Naive thymus-derived CD4-positive, alpha-beta T cell (primary cell): Measurements from ENCODE around the gene PTPRN2. TPM values are rescaled to one million over a fixed set of nuclear protein-coding genes. Genes with fewer than 3 reads are reported as not detected.

Source experiments
- ATAC-seq: fragments of 150-1000 bp; cut with Tn5 transposase; 2 replicates; pipeline ENCODE4 v1.10.0; 2021; ENCODE audit warnings: mild to moderate bottlenecking, moderate library complexity
- CTCF ChIA-PET: fragments of 350-600 bp; sonication (Branson Sonifier 250); formaldehyde crosslinking; loops from one replicate; lab custom pipeline; 2021; ENCODE audit warnings: antibody characterized with exemption; lab: Charles Lee
- POLR2A ChIA-PET: fragments of 350-600 bp; sonication (Branson Sonifier 250); formaldehyde crosslinking; loops from one replicate; lab custom pipeline; 2021; ENCODE audit warnings: antibody characterized with exemption, inconsistent platforms; lab: Charles Lee
- DNase-seq, 9 donors: peaks; one replicate each; pipeline versions ENCODE4 v3.0.0 to v3.0.0-alpha.2; 2020 to 2022; ENCODE audit warnings: mixed read lengths in 1 of 9
- H3K27ac ChIP-seq: one replicate; pipeline ENCODE4 v1.7.0; 2013; ENCODE audit warnings: mild to moderate bottlenecking, low read depth, low read length, moderate library complexity
- H3K27me3 ChIP-seq, 2 donors: one replicate each; pipeline ENCODE4 v1.7.0; 2013; ENCODE audit warnings: low read length in 2 of 2, mild to moderate bottlenecking in 2 of 2, moderate library complexity in 2 of 2; ENCODE audit not compliant: control insufficient read depth in 2 of 2, insufficient read depth in 2 of 2
- H3K36me3 ChIP-seq, 3 experiments: 1 replicate in 2 of 3; 2 replicates in 1 of 3; pipeline ENCODE4 v1.7.0; 2013; ENCODE audit warnings: low read length in 3 of 3, mild to moderate bottlenecking in 3 of 3, moderate library complexity in 1 of 3; ENCODE audit not compliant: insufficient read depth in 3 of 3, control insufficient read depth in 2 of 3
- H3K4me1 ChIP-seq, 2 donors: one replicate each; pipeline ENCODE4 v1.7.0; 2013; ENCODE audit warnings: low read length in 2 of 2, mild to moderate bottlenecking in 2 of 2, moderate library complexity in 1 of 2; ENCODE audit not compliant: control insufficient read depth in 2 of 2, insufficient read depth in 2 of 2
- H3K4me3 ChIP-seq: 2 replicates; pipeline ENCODE4 v1.7.0; 2013; ENCODE audit warnings: mild to moderate bottlenecking, low read length
- H3K9me3 ChIP-seq, 3 experiments: 1 replicate in 2 of 3; 2 replicates in 1 of 3; pipeline ENCODE4 v1.7.0; 2013; ENCODE audit warnings: low read length in 3 of 3; ENCODE audit not compliant: control insufficient read depth in 2 of 3
- H3K27ac Mint-ChIP-seq, 9 donors: one replicate each; pipeline ENCODE4 v1.8.0; 2020 to 2022; ENCODE audit warnings: mixed read lengths in 9 of 9, mild to moderate bottlenecking in 8 of 9, moderate library complexity in 5 of 9, inconsistent platforms in 2 of 9
- H3K27me3 Mint-ChIP-seq, 5 donors: one replicate each; pipeline ENCODE4 v1.8.0; 2021 to 2022; ENCODE audit warnings: mixed read lengths in 5 of 5, mild to moderate bottlenecking in 1 of 5
- H3K36me3 Mint-ChIP-seq, 5 donors: one replicate each; pipeline ENCODE4 v1.8.0; 2020 to 2022; ENCODE audit warnings: mixed read lengths in 5 of 5, mild to moderate bottlenecking in 3 of 5, inconsistent platforms in 1 of 5
- H3K4me1 Mint-ChIP-seq, 7 donors: one replicate each; pipeline ENCODE4 v1.8.0; 2020 to 2022; ENCODE audit warnings: mixed read lengths in 7 of 7, mild to moderate bottlenecking in 3 of 7, inconsistent platforms in 1 of 7
- H3K4me3 Mint-ChIP-seq, 10 donors: one replicate each; pipeline ENCODE4 v1.8.0; 2020 to 2022; ENCODE audit warnings: mild to moderate bottlenecking in 10 of 10, mixed read lengths in 10 of 10, moderate library complexity in 6 of 10, inconsistent platforms in 2 of 10
- H3K9me3 Mint-ChIP-seq, 11 donors: one replicate each; pipeline ENCODE4 v1.8.0; 2020 to 2022; ENCODE audit warnings: mixed read lengths in 11 of 11, mild to moderate bottlenecking in 4 of 11, inconsistent platforms in 1 of 11, moderate library complexity in 1 of 11
- intact Hi-C, 2 donors: fragments of 100-400 bp; cut with micrococcal nuclease; formaldehyde crosslinking; loops; one replicate each; pipeline ENCODE4 v1.15.1; 2023
- polyA plus RNA-seq, 2 donors: library from polyadenylated mRNA; unstranded; fragments of 300-500 nt; fragmentation: Illumina TruSeq; gene quantifications; one replicate each; pipeline ENCODE4 v1.2.3, GENCODE V29; 2021
- total RNA-seq, 6 experiments: library from RNA in 5 of 6; stranded (reverse) in 5 of 6; gene quantifications; 1 replicate in 5 of 6; 2 replicates in 1 of 6; pipeline ENCODE4 v1.2.3 and lab custom pipeline; 2021 to 2026

PTPRN2 gene
- total and polyA plus RNA-seq, 7 experiments from 2014 or later, result 0.58 to 2.3 (median 1.4) TPM

DNA sequence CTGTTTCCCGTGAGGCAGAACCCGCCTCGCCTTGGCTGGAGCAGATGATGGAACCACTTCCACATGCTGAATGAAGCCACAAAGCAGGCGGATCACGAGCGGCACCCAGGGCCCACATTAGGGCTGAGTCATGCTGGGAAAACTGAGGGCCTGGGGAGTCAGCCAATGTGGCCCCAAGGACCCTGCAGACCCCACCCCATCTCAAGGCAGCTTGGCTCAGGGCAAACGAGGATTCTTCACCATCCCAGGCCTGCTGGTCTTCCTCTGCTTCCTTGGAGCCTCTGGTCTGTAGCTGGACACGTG, 762.9 kb downstream of the PTPRN2 start:
- no peaks in the 10 kb centered on the region for H3K9me3 ChIP-seq
- no peak overlapping the region for H3K27ac ChIP-seq
- Mint-ChIP-seq H3K27me3 (no peaks in the 10 kb centered on the region), H3K36me3 (no peaks in the 10 kb centered on the region), H3K4me3 (peak overlapping the region in 1 of 10 donors; percentile 46), H3K9me3 (no peaks in the 10 kb centered on the region), H3K27ac (peak overlapping the region in 1 of 9 donors; percentile 80), H3K4me1 (peaks cover 9 to 45% (median 39%) of the 10 kb centered on the region in 7 donors)
- no peaks in the 10 kb centered on the region for H3K36me3 ChIP-seq
- DNase-seq, result no peak
- H3K4me1 ChIP-seq, result peaks cover 0 to 47% of the 10 kb centered on the region in 2 donors
- no peak for ATAC-seq
- no peak overlapping the region for H3K4me3 ChIP-seq
- no peaks in the 10 kb centered on the region for H3K27me3 ChIP-seq
- POLR2A ChIA-PET, result interaction anchor here (0.8 to 5.4 kb wide), 5 partner anchors 10 to 82 kb away, joined by 3 to 43 read pairs (median 3); no protein-coding TSS in a partner anchor
- intact Hi-C loops, result loop anchor here in 1 of 2 donors (5.0 kb wide), 2 partner anchors 322 to 352 kb away; no protein-coding TSS in a partner anchor
- CTCF ChIA-PET, result interaction anchor here (1.0 kb wide), 1 partner anchor 55 kb away, joined by 3 read pairs; no protein-coding TSS in a partner anchor

DNA sequence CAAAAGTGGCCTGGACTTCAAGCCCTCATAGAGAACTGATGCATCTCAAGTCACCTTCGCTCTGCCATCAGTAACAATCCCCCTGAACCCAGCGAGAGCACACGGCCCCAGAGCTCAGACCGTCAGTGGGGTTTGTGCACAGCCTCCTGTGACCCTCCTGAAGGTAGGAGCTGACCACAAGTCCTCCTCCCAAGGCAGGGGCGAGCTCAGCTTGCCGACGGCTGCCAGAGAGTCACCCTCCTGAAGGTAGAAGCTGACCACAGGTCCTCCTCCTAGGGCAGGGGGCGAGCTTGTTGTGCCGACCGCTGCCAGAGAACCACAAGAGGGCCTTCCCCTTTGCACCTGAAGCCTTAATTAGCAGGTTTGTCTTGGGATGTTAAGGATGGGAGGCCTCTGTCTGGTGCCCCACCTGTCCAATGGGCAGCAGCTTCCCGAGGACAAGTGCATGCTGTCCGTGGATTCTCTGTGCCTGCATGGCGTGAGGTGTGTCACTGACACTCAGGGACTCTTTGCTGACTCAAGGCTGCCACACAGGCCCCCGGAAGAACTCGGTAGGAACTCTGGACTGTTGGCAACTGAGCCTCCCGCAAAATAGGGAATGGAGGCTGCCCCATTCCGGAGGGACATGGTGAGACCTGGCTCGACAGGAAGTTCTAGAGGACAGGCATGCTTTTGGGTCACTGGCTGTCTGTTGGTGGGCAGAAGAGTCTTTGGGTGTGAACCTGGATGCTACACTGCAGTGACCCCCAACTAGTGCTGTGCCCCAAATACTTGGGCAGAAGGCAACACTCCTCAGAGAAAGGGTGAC, 763.4 kb downstream of the PTPRN2 start:
- intact Hi-C loops, result no loop called here
- H3K27ac Mint-ChIP-seq, result no peak overlapping the region
- H3K4me3 Mint-ChIP-seq, result no peak overlapping the region

GRCh38 chr7:157822688-157823031, 765.0 kb downstream of the PTPRN2 start:
- no peaks in the 10 kb centered on the region for H3K36me3 ChIP-seq
- H3K9me3 ChIP-seq, result no peaks in the 10 kb centered on the region
- H3K4me1 Mint-ChIP-seq, result peaks cover 9 to 37% (median 29%) of the 10 kb centered on the region in 7 donors
- no peak for ATAC-seq
- no peaks in the 10 kb centered on the region for H3K27me3 Mint-ChIP-seq
- peaks cover 0 to 4% (median 0%) of the 10 kb centered on the region in 11 donors for H3K9me3 Mint-ChIP-seq
- ChIA-PET POLR2A (interaction anchor here (1.1 to 1.3 kb wide), 2 partner anchors 10 to 30 kb away, joined by 4 read pairs; no protein-coding TSS in a partner anchor), CTCF (no interaction called here)
- no peak overlapping the region for H3K27ac Mint-ChIP-seq
- H3K36me3 Mint-ChIP-seq, result no peaks in the 10 kb centered on the region
- no peak overlapping the region for H3K4me3 ChIP-seq
- no peak overlapping the region for H3K27ac ChIP-seq
- intact Hi-C loops, result no loop called here
- no peak for DNase-seq
- no peak overlapping the region for H3K4me3 Mint-ChIP-seq
- no peaks in the 10 kb centered on the region for H3K27me3 ChIP-seq
- H3K4me1 ChIP-seq, result peaks cover 0 to 41% of the 10 kb centered on the region in 2 donors

More for the DNA sequence above, 763.4 kb downstream of the PTPRN2 start:
- no peak overlapping the region for H3K4me3 ChIP-seq
- H3K9me3 ChIP-seq, result no peaks in the 10 kb centered on the region
- ChIA-PET CTCF (interaction anchor here (0.5 kb wide), 1 partner anchor 14 kb away, joined by 5 read pairs; no protein-coding TSS in a partner anchor), POLR2A (interaction anchor here (1.0 to 5.4 kb wide), 4 partner anchors 11 to 51 kb away, joined by 3 to 43 read pairs (median 4); no protein-coding TSS in a partner anchor)
- no peak overlapping the region for H3K27ac ChIP-seq
- H3K27me3 Mint-ChIP-seq, result no peaks in the 10 kb centered on the region
- no peaks in the 10 kb centered on the region for H3K36me3 Mint-ChIP-seq
- H3K9me3 Mint-ChIP-seq, result no peaks in the 10 kb centered on the region
- no peaks in the 10 kb centered on the region for H3K36me3 ChIP-seq
- DNase-seq (no peak), ATAC-seq (no peak)
- no peaks in the 10 kb centered on the region for H3K27me3 ChIP-seq
- peaks cover 0 to 47% of the 10 kb centered on the region in 2 donors for H3K4me1 ChIP-seq
- H3K4me1 Mint-ChIP-seq, result peaks cover 9 to 41% (median 36%) of the 10 kb centered on the region in 7 donors

DNA sequence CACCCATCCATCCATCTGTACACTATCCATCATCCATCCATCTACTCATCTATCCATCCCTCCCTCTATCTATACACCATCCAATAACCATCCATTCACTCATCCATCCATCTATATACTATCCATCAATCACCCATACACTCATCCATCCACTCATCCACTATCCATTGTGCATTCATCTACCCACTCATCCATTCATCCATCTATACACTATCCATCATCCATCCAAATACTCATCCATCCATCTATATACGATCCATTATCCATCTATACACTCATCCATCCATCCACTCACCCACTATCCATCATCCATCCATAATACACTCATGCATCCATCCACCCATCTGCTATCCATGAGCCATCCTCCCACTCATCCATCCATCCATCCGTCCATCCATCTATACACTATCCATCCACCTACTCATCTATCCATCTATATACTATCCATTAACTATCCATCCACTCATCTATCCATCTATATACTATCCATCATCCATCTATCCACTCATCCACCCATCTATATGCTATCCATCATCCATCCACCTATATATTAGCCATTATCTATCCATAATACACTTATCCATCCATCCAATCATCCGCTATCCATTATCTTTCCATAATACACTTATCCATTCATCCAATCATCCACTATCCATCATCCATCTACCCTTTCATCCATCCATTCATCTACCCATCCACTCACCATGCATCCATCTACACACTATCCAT, 765.5 kb downstream of the PTPRN2 start:
- POLR2A ChIA-PET, result no interaction called here
- DNase-seq (no peak), ATAC-seq (no peak)
- no peaks in the 10 kb centered on the region for H3K36me3 ChIP-seq
- Mint-ChIP-seq H3K9me3 (peaks cover 0 to 5% (median 0%) of the 10 kb centered on the region in 11 donors), H3K27ac (no peak overlapping the region), H3K4me1 (peaks cover 3 to 34% (median 26%) of the 10 kb centered on the region in 7 donors), H3K4me3 (no peak overlapping the region), H3K27me3 (no peaks in the 10 kb centered on the region), H3K36me3 (no peaks in the 10 kb centered on the region)
- no peak overlapping the region for H3K27ac ChIP-seq
- CTCF ChIA-PET, result no interaction called here
- intact Hi-C loops, result no loop called here
- H3K27me3 ChIP-seq, result no peaks in the 10 kb centered on the region
- H3K9me3 ChIP-seq, result no peaks in the 10 kb centered on the region
- no peak overlapping the region for H3K4me3 ChIP-seq
- H3K4me1 ChIP-seq, result peaks cover 0 to 35% of the 10 kb centered on the region in 2 donors

DNA sequence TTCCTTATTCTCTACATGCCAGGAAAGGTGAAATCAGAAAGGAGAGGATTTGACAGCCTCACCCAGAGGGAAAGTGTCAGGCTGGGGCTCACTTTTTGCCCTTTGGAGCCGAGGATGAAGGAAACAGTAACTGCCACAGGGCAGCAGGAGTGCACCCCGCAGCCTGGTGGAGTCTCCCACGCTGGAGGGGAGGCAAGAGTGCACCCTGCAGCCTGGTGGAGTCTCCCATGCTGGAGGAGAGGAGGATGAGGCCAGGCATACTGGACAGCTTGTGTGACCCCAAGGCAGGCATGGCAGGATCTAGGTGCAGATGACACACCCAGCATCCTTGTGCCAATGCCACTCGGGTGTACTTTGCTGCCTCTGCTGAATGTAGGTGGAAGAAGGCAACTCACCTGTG, 766.8 kb downstream of the PTPRN2 start:
- ChIA-PET POLR2A (interaction anchor here (0.7 kb wide), 1 partner anchor 412 kb away, joined by 3 read pairs; no protein-coding TSS in a partner anchor), CTCF (no interaction called here)
- peaks cover 0 to 24% of the 10 kb centered on the region in 2 donors for H3K4me1 ChIP-seq
- no peaks in the 10 kb centered on the region for H3K36me3 Mint-ChIP-seq
- H3K9me3 Mint-ChIP-seq, result peaks cover 0 to 5% (median 0%) of the 10 kb centered on the region in 11 donors
- no peak overlapping the region for H3K4me3 Mint-ChIP-seq
- H3K27me3 Mint-ChIP-seq, result no peaks in the 10 kb centered on the region
- H3K4me1 Mint-ChIP-seq, result peaks cover 0 to 26% (median 20%) of the 10 kb centered on the region in 7 donors
- no peak overlapping the region for H3K4me3 ChIP-seq
- ATAC-seq, result no peak
- no peak overlapping the region for H3K27ac Mint-ChIP-seq
- intact Hi-C loops, result no loop called here
- no peaks in the 10 kb centered on the region for H3K27me3 ChIP-seq
- no peak for DNase-seq
- H3K9me3 ChIP-seq, result no peaks in the 10 kb centered on the region
- H3K27ac ChIP-seq, result no peak overlapping the region
- H3K36me3 ChIP-seq, result no peaks in the 10 kb centered on the region

- Histone ChIP-seq H3K27me3 (no peaks in the 10 kb centered on the region), H3K27ac (no peak overlapping the region), H3K9me3 (no peaks in the 10 kb centered on the region), H3K4me1 (peaks cover 0 to 10% of the 10 kb centered on the region in 2 donors), H3K36me3 (no peaks in the 10 kb centered on the region), H3K4me3 (no peak overlapping the region)
- POLR2A ChIA-PET, result interaction anchor here (1.8 kb wide), 1 partner anchor 8 kb away, joined by 7 read pairs; no protein-coding TSS in a partner anchor
- Mint-ChIP-seq H3K4me3 (no peak overlapping the region), H3K27ac (peak overlapping the region in 1 of 9 donors; percentile 3), H3K27me3 (no peaks in the 10 kb centered on the region), H3K36me3 (no peaks in the 10 kb centered on the region), H3K9me3 (peaks cover 0 to 5% (median 0%) of the 10 kb centered on the region in 11 donors), H3K4me1 (peaks cover 0 to 17% (median 10%) of the 10 kb centered on the region in 7 donors)
- intact Hi-C loops, result no loop called here
- CTCF ChIA-PET, result interaction anchor here (1.4 kb wide), 1 partner anchor 13 kb away, joined by 3 read pairs; no protein-coding TSS in a partner anchor
- ATAC-seq (no peak), DNase-seq (no peak)
Measured at GRCh38 chr7:157819455-157819807, 768.2 kb downstream of the PTPRN2 start.
